Skin of body (tissue), 2 donors: Measurements from ENCODE around the gene DDX50. TPM values are rescaled to one million over a fixed set of nuclear protein-coding genes. Genes with fewer than 3 reads are reported as not detected.
"Not testable (repeated sequence)": the region's sequence is repeated elsewhere in the genome, so short reads cannot be mapped to it uniquely, and the experiment has no call there.

Source experiments
- DNase-seq: peaks from one replicate; lab custom pipeline; 2025; lab: John Stamatoyannopoulos, UW
- total RNA-seq: library from RNA; depleted of rRNA; stranded (reverse); fragments of >200 nt; gene quantifications from one replicate; pipeline ENCODE4 v1.2.3, GENCODE V29; 2014

The DDX50 gene
- total RNA-seq, 1 donor from 2014 or later, result 41.7 TPM

DNA sequence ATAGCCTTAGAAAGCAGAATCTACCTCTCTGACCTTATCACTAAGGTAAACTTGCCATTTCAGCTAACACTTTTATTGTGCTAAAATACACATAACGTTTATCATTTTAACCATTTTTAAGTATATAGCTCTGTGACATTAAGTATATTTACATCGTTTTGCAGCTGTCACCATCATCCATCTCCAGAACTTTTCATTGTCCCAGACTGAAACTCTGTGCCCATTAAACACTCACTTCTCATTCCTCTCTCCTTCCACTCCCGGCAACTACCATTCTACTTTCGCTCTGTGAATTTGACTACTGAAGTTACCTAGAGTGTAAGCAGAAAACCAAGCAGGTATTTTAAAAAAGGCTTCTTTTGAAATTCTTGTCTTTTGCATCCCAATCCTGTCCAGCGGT, 1.3 kb downstream of the DDX50 start:
- DNase-seq, result no peak

DNA sequence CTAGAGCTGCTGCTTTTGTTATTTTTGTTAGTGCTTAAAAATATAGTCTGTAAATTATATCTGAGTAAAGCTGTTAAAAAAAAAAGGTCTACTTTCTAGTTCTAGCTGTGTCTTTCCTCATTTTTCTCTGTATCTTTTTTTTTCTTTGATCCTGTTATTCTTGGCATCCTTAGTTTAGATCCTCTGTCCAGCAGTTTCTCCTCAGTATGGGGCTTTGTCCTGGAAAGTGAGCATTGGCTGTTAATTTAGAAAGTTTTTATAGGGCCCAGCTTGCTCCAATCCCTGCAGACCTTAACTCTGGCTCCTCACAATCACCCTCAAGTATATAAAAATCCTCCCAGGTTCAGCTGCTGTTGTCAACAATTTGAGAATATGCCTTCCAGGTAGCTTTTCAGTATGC, 23.5 kb downstream of the DDX50 start:
- DNase-seq, result no peak

DNA sequence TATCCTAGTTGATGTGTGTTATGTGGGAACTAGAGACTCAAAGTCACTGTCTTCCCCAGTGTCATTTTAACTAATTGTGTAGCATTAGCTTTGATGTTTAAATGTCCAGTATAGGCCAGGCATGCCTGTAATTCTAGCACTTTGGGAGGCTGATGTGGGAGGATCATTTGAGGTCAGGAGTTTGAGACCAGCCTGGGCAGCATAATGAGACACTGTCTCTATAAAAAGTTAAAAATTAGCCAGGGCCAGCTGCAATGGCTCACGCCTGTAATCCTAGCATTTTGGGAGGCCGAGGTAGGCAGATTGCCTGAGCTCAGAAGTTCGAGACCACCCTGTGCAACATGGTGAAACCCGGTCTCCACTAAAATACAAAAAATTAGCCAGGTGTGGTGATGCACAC, 24.4 kb downstream of the DDX50 start:
- no peak for DNase-seq

DNA sequence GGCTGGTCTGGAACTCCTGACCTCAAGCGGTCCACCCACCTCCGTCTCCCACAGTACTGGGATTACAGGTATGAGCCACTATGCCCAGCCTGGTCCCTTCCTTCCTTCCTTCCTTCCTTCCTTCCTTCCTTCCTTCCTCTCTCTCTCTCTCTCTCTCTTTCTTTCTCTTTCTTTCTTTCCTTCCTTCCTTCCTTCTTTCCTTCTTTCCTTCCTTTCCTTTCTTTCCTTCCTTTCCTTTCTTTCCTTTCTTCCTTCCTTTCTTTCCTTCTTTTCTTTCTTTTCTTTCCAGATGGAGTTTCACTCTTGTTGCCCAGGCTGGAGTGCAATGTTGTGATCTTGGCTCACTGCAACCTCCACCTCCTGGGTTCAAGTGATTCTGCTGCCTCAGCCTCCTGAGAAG, 28.0 kb downstream of the DDX50 start:
- DNase-seq, result not testable (repeated sequence)

DNA sequence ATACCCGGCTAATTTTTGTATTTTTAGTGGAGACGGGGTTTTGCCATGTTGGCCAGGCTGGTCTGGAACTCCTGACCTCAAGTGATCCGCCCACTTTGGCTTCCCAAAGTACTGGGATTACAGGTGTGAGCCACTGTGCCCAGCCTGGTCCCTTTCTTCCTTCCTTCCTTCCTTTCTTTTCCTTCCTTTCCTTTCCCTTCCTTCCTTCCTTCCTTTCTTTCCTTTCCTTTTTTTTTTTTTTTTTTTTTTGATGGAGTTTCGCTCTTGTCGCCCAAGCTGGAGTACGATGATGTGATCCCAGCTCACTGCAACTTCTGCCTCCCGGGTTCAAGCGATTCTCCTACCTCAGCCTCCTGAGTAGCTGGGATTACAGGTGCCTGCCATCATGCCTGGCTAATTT, 28.8 kb downstream of the DDX50 start:
- not testable (repeated sequence) for DNase-seq

DNA sequence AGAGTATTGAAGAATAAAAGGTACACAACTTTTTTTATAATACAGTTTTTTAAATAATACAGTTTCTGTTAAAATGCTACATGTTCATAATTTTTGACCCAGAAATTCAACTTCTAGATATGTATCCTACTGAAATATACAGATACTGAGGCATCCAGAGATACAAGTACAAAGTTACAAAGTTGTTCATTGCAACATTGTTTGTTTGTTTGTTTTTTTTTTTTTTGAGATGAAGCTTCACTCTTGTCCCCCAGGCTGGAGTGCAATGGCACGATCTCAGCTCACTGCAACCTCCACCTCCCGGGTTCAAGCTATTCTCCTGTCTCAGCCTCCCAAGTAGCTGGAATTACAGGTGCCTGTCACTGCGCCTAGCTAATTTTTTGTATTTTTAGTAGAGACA, 31.7 kb downstream of the DDX50 start:
- DNase-seq, result not testable (repeated sequence)

DNA sequence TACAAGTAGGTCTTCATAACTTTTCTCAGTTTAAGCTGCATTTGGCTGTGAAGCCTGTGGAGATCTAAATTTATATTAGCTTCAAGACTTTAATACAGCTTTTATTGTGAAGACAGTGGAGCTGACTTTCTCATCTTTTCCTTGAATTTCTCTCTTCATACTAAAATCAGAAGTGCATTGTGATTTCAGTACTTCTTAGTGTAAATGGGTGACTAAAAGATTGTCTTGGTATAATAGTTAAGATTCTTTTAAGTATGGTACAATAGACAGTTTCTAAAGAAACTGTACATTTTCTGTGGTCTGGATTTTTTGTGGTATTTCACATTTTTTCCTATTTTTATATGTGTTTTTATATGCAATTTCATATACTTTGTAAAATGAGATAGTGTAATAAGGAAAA, 33.9 kb downstream of the DDX50 start:
- DNase-seq, result no peak

DNA sequence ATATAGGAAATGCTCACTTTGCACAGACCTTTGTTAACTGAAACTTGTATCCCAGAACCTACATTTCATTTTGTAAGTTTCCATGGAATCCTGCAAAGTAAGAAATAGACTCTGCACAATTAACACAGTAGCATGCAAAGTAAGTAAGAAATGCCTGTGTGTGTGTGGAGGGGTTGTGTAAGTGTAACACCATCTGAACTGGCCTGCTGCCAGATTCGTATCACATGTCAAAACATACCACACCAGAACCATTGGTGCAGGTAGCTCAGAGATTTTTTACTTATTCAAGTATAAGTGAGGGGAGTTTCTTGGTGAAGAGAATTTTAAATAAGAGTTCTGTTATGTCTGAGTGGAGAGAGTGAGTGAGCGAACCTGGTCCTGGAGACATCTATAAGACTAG, 37.0 kb downstream of the DDX50 start:
- no peak for DNase-seq

DNA sequence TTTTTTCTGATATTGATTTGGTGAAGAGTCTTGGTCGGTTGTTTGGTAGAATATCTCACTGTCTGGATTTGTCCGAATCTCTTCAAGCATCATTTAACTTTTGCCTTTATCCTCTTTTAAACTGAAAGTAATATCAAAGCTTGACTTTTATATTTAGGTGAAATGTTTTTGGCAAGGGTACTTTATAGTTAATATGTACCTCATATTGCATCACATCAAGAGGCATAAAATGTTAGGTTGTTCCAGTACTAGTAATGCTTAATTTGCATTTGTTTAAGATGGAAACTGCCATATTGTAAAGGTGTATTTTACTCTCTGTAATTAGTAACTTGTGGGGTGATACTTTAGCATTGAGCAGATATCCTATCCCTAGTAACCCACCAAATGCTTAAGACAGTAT, 37.8 kb downstream of the DDX50 start:
- DNase-seq, result no peak

DNA sequence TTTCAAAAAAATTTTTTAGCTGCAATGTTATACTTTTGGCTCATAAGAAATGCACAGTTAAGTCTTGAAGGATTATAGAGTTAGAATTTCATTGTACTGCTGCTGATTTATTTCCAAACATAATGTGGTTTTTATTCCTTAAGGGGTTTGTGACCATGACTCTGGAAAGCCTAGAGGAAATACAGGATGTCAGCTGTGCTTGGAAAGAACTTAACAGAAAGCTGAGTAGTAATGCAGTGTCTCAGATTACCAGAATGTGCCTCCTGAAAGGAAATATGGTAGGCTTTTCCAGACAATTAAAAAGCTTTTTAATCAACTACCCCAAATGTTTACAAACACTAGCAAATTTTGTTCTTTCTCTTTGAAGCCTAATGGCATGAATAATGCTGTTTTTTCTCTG, 39.8 kb downstream of the DDX50 start:
- not testable (repeated sequence) for DNase-seq

DNA sequence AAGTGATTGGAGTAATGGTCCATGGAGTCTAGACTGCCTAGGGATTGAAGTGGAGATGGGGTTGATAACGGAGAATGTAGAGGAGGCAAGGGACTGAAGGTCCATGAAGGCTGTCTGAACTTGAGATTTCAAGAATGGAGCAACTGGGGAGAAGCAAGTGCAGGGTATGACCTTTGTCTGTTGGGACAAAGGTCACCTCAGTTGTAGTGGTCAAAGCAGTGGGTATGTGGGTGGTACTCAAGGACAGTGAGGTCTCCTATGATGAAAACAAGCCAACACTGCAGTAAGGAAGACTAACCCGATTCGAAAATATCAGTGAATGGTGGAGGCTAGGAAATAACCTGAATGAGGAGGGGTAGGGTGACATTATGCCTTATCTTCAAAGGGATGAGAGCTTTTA, 49.5 kb downstream of the DDX50 start:
- DNase-seq, result no peak

DNA sequence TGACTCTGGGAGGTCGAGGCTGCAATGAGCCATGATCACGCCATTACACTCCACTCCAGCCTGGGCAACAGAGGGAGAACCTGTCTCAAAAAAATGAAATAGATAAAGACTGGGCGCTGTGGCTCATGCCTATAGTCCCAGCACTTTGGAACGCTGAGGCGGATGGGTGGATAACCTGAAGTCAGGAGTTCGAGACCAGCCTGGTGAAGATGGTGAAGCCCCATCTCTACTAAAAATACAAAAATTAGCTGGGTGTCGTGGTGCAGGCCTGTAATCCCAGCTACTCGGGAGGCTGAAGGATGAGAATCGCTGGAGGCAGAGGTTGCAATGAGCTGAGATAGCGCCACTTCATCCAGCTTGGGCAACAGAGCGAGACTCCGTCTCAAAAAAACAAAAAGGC, 53.8 kb downstream of the DDX50 start:
- no peak for DNase-seq

DNA sequence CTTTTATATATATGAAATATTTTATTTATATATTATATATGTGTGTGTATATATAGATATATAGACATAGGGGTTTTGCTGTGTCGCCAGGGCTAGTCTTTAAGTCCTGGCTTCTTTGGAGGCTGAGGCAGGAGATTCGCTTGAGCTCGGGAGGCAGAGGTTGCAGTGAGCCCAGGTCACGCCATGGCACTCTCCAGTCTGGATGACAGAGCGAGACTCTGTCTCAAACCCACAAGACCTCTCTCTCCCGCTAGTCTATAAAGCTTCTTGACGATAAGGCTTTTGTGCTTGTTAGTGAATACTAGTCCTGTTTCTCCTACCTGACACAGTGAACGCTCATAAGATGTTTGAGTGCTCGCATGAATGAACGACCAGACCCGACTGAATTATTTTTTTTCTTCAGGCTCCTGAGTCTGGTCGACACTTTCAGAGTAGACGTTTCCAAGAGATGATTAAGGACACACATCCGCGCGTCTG, 54.3 kb downstream of the DDX50 start:
- DNase-seq, result peak; percentile 52

DNA sequence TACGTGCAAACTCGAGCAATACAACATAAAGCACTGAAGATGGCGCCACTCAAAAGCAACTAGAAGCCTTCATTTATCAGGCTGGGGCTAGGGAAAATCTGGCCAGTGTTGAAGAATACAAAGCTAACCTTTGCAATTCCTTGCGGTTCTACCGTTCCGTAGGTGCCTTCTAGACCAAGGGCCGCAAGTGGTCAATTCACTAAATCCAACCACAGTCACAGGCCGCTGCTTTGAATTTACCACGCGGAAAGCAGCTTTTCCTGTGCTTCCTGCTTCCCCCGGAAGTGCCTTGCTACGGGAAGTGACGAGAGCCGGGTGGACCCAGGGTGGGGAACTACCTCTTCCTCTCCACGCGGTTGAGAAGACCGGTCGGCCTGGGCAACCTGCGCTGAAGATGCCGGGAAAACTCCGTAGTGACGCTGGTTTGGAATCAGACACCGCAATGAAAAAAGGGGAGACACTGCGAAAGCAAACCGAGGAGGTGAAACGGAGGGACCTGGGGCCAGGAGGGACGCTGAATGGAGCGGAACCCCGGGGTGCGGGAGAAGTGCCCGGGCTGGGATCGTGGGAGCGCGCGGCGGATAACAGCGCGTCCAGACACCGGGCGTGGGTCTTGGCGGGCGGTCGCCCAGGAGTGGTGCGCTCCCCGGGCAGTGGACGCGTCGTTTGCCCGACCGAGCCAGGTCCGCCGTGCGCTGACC, 54.9 kb downstream of the DDX50 start, which contains the start of gene DDX21:
TSS of gene DDX21 (plus strand) at position 339 of the 701 bp plus-strand sequence. CDS start at position 395, 56 bp downstream.
- peak; percentile 92 for DNase-seq

DNA sequence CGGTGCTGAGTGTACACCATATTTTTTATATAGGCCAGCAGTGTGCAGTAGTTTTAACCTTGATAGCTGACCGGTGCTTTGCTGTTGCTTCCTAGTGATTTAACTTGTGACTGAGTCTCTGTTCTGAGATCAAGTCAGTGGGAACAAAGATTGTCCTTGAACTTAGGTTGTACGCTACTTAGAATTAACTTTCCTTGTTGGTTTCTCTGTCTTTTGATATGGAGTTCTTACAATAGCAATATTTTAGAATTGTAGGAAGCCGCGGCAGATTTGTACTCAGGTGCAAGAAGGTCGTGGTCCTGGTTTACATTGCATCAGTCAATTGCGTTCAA, 56.1 kb downstream of the DDX50 start:
- DNase-seq, result no peak

DNA sequence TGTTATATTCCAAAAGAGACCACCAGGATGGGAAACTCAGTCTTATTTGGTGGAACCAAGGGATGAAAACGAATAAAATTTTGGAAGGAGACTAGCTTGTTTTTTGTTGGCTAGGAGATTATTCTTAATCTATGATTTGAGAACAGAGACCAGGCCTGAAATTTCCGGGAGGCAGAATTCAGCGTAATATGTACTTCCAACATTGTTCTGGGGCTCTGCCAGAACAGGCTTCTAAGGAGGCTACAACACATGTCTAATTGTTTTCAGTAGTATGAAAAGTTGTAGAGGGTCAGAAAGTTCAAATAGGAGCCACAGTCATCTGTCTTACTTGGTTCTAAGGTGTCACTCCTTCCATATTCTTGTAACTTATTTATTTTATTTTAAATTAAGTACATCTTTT, 56.5 kb downstream of the DDX50 start:
- no peak for DNase-seq

DNA sequence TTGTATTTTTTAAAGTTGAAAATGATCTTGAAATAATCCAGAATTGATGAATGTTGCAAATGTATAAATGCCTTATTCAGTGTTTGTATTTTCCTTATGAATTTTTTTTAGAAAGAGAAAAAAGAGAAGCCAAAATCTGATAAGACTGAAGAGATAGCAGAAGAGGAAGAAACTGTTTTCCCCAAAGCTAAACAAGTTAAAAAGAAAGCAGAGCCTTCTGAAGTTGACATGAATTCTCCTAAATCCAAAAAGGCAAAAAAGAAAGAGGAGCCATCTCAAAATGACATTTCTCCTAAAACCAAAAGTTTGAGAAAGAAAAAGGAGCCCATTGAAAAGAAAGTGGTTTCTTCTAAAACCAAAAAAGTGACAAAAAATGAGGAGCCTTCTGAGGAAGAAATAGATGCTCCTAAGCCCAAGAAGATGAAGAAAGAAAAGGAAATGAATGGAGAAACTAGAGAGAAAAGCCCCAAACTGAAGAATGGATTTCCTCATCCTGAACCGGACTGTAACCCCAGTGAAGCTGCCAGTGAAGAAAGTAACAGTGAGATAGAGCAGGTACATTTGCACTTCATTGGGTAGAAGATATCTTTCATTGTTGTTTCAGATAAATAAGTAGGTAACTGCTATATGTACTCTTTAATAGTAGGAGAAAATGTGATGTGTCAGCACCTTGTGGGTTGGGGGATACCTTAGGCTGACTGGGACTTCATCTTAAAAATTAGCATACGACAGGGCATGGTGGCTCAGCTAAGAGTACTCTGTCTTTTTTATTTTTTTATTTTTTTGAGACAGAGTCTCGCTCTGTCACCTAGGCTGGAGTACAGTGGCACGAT, 58.8 kb downstream of the DDX50 start:
- DNase-seq, result no peak

DNA sequence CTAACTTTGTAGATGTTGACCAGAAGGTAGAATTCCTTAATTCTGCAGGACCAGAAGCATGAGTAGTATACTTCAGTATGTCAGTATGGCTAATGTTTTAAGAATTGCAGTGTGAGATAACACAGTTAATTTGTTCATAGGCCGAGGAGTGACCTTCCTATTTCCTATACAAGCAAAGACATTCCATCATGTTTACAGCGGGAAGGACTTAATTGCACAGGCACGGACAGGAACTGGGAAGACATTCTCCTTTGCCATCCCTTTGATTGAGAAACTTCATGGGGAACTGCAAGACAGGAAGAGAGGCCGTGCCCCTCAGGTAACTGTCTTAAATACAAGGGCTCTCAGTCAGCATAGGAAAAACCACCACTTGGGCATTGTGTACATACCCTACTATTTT, 62.0 kb downstream of the DDX50 start:
- no peak for DNase-seq

DNA sequence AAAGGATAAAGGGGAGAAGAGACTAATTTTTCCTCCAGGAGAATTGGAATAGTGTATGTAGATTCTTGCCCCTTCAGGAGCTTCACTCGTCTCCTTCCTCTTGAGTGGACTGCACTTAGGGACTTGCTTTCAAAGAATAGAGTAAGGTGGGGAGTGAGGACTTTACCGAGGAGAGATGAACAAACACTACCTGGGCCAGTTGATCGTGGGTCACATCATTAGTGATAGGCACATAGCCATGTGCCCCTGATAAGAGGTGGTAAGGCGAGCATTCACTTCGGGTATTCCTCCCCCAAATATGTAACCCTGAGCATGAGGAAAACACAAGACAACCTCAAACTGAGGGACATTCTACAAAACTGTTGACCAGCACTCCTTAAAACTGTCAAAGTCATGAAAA, 72.9 kb downstream of the DDX50 start:
- no peak for DNase-seq

DNA sequence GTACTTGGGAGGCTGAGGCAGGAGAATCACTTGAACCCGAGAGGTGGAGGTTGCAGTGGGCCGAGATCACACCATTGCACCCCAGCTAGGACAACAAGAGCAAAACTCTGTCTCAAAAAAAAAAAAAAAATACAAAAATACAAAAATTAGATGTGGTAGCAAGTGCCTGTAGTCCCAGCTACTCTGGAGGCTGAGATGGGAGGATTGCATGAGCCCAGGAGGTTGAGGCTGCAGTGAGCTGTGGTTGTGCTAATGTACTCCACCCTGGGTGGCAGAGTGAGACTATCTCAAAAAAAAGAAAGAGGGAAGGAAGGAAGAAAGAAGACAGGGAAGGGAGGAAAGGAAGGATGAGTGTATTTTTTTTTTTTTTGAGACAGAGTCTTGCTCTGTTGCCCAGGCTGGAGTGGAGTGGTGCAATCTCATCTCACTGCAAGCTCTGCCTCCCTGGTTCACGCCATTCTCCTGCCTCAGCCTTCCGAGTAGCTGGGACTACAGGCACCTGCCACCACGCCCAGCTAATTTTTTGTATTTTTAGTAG, 74.9 kb downstream of the DDX50 start:
- DNase-seq, result not testable (repeated sequence)

DNA sequence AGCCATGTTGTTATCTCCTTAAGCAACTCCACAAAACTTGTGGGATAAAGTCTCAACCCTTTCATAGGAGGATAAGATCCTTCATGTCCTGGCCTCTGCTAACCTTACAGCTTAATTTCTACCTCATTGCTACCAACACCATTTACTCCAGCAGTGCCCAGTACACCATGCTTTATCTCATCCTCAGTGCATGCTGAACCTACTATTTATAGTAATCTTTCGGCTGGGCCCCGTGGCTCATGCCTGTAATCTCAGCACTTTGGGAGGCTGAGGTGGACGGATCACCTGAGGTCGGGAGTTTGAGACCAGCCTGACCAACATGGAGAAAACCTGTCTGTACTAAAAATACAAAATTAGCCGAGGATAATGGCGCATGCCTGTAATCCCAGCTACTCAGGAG, 78.6 kb downstream of the DDX50 start:
- DNase-seq, result not testable (repeated sequence)

DNA sequence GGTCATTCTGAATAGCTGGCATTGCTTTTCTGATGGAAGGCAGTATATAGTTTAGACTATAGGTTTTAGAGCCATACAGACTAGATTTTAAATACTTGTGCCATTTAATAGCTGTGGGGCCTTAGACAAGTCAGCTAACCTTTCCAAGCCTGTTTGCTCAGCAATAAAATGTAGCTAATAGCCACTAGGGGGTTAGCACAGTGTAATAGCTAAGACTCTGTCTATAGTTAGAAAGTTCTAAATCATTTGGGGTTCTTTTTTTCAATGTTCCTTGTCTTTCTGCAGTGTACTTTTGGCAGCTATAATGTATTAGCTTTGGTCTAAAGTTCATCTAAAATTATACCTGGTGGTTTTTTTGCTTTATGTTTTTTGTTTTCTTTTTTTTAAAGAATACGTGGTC, 80.0 kb downstream of the DDX50 start:
- no peak for DNase-seq

DNA sequence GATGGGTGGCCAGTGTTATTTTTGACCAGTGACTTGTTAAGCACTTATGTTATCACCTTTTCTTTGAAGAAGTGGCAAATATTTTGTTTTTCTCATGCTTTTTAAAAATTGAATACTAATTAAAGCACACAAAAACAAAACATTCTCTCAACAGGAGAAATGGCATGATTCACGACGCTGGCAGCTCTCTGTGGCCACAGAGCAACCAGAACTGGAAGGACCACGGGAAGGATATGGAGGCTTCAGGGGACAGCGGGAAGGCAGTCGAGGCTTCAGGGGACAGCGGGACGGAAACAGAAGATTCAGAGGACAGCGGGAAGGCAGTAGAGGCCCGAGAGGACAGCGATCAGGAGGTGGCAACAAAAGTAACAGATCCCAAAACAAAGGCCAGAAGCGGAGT, 81.3 kb downstream of the DDX50 start:
- no peak for DNase-seq
